ENCODE results near the gene PLEKHA7. TPM values are rescaled to one million over a fixed set of nuclear protein-coding genes. Genes with fewer than 3 reads are reported as not detected.

Gene PLEKHA7
- total and polyA plus RNA-seq, 2 experiments from 2014 or later, result 40.8 to 167 TPM

DNA sequence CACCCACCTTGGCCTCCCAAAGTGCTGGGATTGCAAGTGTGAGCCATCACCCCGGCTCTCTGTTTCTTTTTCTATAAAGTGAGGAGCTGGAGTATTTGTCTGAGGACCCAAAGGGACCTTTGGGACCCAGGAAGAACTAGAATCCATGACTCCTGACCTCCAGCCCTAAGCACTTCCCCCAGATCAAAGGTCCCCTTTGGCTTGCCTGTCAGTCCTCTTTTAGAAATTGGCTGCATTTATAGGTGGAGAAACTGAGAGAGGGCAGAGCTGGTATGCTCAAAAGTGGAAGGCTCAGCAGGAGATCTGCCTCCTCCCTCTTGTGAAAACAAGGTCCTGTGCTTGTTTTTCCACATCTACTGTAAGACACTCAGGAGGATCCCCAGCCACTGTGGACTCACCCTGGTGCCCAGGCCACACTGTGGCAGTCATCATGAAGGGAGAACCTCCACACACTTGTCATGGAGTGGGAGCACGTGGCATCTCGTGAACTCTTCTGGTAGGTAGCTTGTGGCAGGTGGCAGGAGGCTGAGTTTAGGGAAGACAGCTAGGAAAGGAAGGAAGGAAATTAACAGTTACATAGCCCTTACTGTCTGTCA, 12.4 kb upstream of the PLEKHA7 start:
- H3K9me3 ChIP-seq (ENCODE audit: low read depth), result no peaks in the 10 kb centered on the region
- no peaks in the 10 kb centered on the region for H3K4me1 ChIP-seq (ENCODE audit: low read depth)
- H3K27ac ChIP-seq, result no peak overlapping the region
- no peaks in the 10 kb centered on the region for H3K27me3 ChIP-seq
- no peak for DNase-seq (ENCODE audit: low read depth in 1 of 2, low spot score in 1 of 2)
- no peaks in the 10 kb centered on the region for H3K36me3 ChIP-seq
- no peak overlapping the region for H3K4me3 ChIP-seq
- TF ChIP-seq, protein P1, sequence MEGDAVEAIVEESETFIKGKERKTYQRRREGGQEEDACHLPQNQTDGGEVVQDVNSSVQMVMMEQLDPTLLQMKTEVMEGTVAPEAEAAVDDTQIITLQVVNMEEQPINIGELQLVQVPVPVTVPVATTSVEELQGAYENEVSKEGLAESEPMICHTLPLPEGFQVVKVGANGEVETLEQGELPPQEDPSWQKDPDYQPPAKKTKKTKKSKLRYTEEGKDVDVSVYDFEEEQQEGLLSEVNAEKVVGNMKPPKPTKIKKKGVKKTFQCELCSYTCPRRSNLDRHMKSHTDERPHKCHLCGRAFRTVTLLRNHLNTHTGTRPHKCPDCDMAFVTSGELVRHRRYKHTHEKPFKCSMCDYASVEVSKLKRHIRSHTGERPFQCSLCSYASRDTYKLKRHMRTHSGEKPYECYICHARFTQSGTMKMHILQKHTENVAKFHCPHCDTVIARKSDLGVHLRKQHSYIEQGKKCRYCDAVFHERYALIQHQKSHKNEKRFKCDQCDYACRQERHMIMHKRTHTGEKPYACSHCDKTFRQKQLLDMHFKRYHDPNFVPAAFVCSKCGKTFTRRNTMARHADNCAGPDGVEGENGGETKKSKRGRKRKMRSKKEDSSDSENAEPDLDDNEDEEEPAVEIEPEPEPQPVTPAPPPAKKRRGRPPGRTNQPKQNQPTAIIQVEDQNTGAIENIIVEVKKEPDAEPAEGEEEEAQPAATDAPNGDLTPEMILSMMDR (IDR thresholded peaks at IDR 0.05; ENCODE audit: low read depth, low read length), result no peak

DNA sequence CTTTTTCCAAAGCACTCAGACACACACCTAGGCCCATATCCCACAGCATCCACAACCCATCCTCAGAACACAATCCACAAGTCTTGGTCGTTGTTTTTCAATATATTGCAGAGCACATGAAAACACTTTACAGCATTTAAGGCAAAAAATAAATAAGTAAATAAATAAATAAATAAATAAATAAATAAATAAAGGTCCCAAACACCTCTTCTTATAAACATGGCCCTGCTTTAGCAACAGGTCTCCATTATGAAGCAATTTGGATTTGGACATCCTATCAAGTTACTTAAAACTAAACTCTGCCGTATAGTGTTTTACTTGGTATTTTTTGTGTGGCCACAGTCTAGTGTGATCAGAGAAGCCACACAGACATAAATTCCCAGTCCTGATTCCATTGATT, 10.7 kb upstream of the PLEKHA7 start:
- no peaks in the 10 kb centered on the region for H3K4me1 ChIP-seq (ENCODE audit: low read depth)
- TF ChIP-seq, protein P1 (IDR thresholded peaks at IDR 0.05; ENCODE audit: low read depth, low read length), result no peak
- DNase-seq (ENCODE audit: low read depth in 1 of 2, low spot score in 1 of 2), result no peak
- H3K9me3 ChIP-seq (ENCODE audit: low read depth), result no peaks in the 10 kb centered on the region
- no peaks in the 10 kb centered on the region for H3K27me3 ChIP-seq
- H3K4me3 ChIP-seq, result no peak overlapping the region
- no peak overlapping the region for H3K27ac ChIP-seq
- H3K36me3 ChIP-seq, result no peaks in the 10 kb centered on the region

DNA sequence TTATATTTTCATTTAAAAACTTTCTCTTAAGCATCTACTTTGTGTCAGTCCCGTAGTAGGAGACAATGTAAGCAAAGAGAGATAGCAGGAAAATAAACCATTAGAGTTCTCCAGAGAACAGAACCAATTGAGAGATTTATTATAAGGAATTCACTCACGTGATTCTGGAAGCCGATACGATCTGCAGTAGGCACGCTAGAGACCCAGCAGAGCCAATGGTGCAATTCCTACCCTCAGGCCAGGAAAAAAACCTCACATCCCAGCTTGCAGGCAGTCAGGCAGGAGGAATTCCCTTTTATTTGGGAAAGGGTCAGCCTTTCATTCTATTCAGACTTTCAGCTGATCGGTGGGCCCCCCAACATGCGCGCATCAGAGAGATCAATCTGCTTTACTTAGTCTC, 7.3 kb upstream of the PLEKHA7 start:
- no peaks in the 10 kb centered on the region for H3K36me3 ChIP-seq
- TF ChIP-seq, protein P1 (IDR thresholded peaks at IDR 0.05; ENCODE audit: low read depth, low read length), result no peak
- H3K27ac ChIP-seq, result no peak overlapping the region
- H3K27me3 ChIP-seq, result peaks cover 15% of the 10 kb centered on the region
- no peak for DNase-seq (ENCODE audit: low read depth in 1 of 2, low spot score in 1 of 2)
- H3K4me3 ChIP-seq, result no peak overlapping the region
- no peaks in the 10 kb centered on the region for H3K9me3 ChIP-seq (ENCODE audit: low read depth)
- no peaks in the 10 kb centered on the region for H3K4me1 ChIP-seq (ENCODE audit: low read depth)

DNA sequence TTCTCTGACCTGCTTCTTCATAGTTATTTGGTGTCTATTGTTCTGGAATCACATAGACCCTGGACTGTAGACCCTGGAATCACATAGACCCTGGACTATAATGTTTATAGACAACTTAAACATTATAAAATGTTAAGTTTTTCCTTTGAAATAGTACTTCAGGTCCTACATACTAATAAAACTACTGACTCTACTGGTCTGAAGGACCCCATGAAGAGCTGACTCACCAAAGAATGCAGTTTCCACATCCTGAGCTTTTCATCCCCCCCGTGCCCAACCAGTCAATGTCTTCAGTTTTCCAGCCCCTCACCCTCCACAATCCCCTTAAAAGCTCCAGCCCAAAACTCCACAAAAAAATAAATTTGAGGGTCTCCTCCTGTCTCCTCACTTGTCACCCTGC, 6.6 kb upstream of the PLEKHA7 start:
- no peak overlapping the region for H3K4me3 ChIP-seq
- peaks cover 21% of the 10 kb centered on the region for H3K27me3 ChIP-seq
- no peaks in the 10 kb centered on the region for H3K4me1 ChIP-seq (ENCODE audit: low read depth)
- DNase-seq (ENCODE audit: low read depth in 1 of 2, low spot score in 1 of 2), result no peak
- TF ChIP-seq, protein P1 (IDR thresholded peaks at IDR 0.05; ENCODE audit: low read depth, low read length), result no peak
- H3K36me3 ChIP-seq, result no peaks in the 10 kb centered on the region
- H3K9me3 ChIP-seq (ENCODE audit: low read depth), result no peaks in the 10 kb centered on the region
- no peak overlapping the region for H3K27ac ChIP-seq

DNA sequence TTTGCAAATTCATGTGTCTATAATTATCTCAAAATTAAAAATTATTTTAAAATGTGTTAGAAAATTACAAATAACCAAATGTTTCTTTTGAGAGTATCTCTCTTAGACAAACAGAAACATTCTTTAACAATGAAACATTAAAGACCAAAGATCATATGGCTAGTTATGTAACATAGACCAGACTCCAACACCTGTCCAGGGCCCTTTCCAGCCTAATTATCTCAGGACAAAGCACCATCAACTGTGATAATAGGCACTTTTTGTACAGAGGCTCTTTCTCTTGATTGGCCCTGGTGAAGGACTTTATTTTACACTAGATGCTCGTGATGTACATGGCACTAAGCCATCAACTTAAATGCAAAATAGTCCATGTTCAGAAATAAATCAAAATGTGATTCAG, 5.0 kb upstream of the PLEKHA7 start:
- H3K4me3 ChIP-seq, result no peak overlapping the region
- TF ChIP-seq, protein P1 (IDR thresholded peaks at IDR 0.05; ENCODE audit: low read depth, low read length), result no peak
- no peaks in the 10 kb centered on the region for H3K36me3 ChIP-seq
- peaks cover 22% of the 10 kb centered on the region for H3K27me3 ChIP-seq
- DNase-seq (ENCODE audit: low read depth in 1 of 2, low spot score in 1 of 2), result no peak
- H3K4me1 ChIP-seq (ENCODE audit: low read depth), result no peaks in the 10 kb centered on the region
- H3K27ac ChIP-seq, result no peak overlapping the region
- H3K9me3 ChIP-seq (ENCODE audit: low read depth), result no peaks in the 10 kb centered on the region

Measured in cardiac muscle cell (in vitro differentiated cells and primary cell).